HepG2 (cell line): ENCODE data around the gene UBE4A. TPM values are rescaled to one million over a fixed set of nuclear protein-coding genes. Genes with fewer than 3 reads are reported as not detected.
A peak's percentile ranks its signal among the peaks of the same experiment; 100 is the strongest.

Experiments
- ATAC-seq: fragments of 200-7000 bp; cut with Tn5 transposase; 3 replicates; pipeline ENCODE4 v1.9.1; 2020; ENCODE audit warnings: mild to moderate bottlenecking, moderate library complexity
- BruUV-seq: library from RNA; stranded (reverse); fragments of 400-500 nt; replicated peaks from 2 replicates; lab custom pipeline; 2021; lab: Mats Ljungman, UMichigan
- CTCF ChIA-PET: fragments of 300-600 bp; formaldehyde crosslinking; extraction: SDS; loops from one replicate; lab custom pipeline; 2021; ENCODE audit warnings: low total read pairs, inconsistent platforms, low intra/inter-chr PET ratio; lab: Yijun Ruan, JAX
- POLR2A ChIA-PET: fragments of 350-600 bp; sonication (Branson Sonifier 250); formaldehyde crosslinking; loops from one replicate; lab custom pipeline; 2020; ENCODE audit warnings: antibody characterized with exemption, inconsistent platforms; lab: Yijun Ruan, JAX
- DNase-seq: peaks from one replicate; pipeline ENCODE4 v3.0.0-alpha.2; 2015; ENCODE audit warnings: low spot score
- FAIRE-seq: peaks from 3 replicates; lab custom pipeline; 2011; peaks lifted over from hg19 to GRCh38; lab: Jason Lieb, UNC
- H2AFZ ChIP-seq: one replicate; pipeline ENCODE4 v1.6.1; 2011; ENCODE audit warnings: low read length, inconsistent platforms
- H3K27ac ChIP-seq: fragments of 300-600 bp; 3 replicates; pipeline ENCODE4 v1.8.0; 2011; ENCODE audit warnings: mixed run types, mild to moderate bottlenecking, mixed read lengths, low read length, inconsistent platforms; ENCODE audit not compliant: insufficient read depth; ENCODE audit errors: extremely low read length
- H3K27me3 ChIP-seq, 2 experiments: fragments of 200-600 bp in 1 of 2; 2 replicates in 1 of 2; 3 replicates in 1 of 2; pipeline versions ENCODE4 v1.6.0 to v1.8.0; 2011; ENCODE audit warnings: low read length in 2 of 2, mild to moderate bottlenecking in 2 of 2, moderate library complexity in 2 of 2, inconsistent platforms in 1 of 2; ENCODE audit not compliant: insufficient read depth in 2 of 2, control insufficient read depth in 1 of 2
- H3K36me3 ChIP-seq, 2 experiments: fragments of 200-600 bp in 1 of 2; replicated peaks in 1 of 2; 2 replicates in 1 of 2; 3 replicates in 1 of 2; pipeline versions ENCODE4 v1.5.1 to v1.8.0; 2011; ENCODE audit warnings: low read length in 2 of 2, inconsistent platforms in 1 of 2; ENCODE audit not compliant: insufficient read depth in 2 of 2, control insufficient read depth in 1 of 2
- H3K4me1 ChIP-seq: 2 replicates; pipeline ENCODE4 v1.5.1; 2012; ENCODE audit warnings: low read length, inconsistent platforms; ENCODE audit not compliant: insufficient read depth
- H3K4me2 ChIP-seq: 2 replicates; pipeline ENCODE4 v1.6.0; 2011; ENCODE audit warnings: low read depth, low read length, inconsistent platforms
- H3K4me3 ChIP-seq, 3 experiments: fragments of 200-600 bp in 1 of 3; sonication (generic), shearing (Covaris generic) in 1 of 3; replicated peaks in 1 of 3; 2 replicates each; pipeline ENCODE4 v1.5.1; 2011 to 2016; ENCODE audit warnings: low read length in 3 of 3, inconsistent platforms in 2 of 3, low read depth in 2 of 3, mild to moderate bottlenecking in 2 of 3, control low read depth in 1 of 3, mixed read lengths in 1 of 3; ENCODE audit not compliant: insufficient read depth in 1 of 3
- H3K79me2 ChIP-seq: one replicate; pipeline ENCODE4 v1.6.1; 2011; ENCODE audit warnings: low read length, inconsistent platforms; ENCODE audit not compliant: insufficient read depth
- H3K9ac ChIP-seq: 2 replicates; pipeline ENCODE4 v1.6.0; 2011; ENCODE audit warnings: mild to moderate bottlenecking, low read depth, low read length, inconsistent platforms; ENCODE audit not compliant: insufficient read depth
- H3K9me3 ChIP-seq: 2 replicates; pipeline ENCODE4 v1.5.1; 2012; ENCODE audit warnings: mild to moderate bottlenecking, low read length
- H4K20me1 ChIP-seq: 2 replicates; pipeline ENCODE4 v1.6.0; 2011; ENCODE audit warnings: inconsistent platforms, mild to moderate bottlenecking, low read length, moderate library complexity; ENCODE audit not compliant: insufficient read depth
- DPF2 ChIP-seq: sonication (generic); formaldehyde crosslinking; IDR thresholded peaks from 2 replicates; pipeline ENCODE4 v1.4.0; 2020; ENCODE audit warnings: mild to moderate bottlenecking, low read depth, missing genetic modification reagents, borderline replicate concordance
- IRF9 ChIP-seq: sonication (generic); formaldehyde crosslinking; IDR thresholded peaks from 2 replicates; pipeline ENCODE4 v1.8.0; 2022; ENCODE audit warnings: missing genetic modification reagents, mild to moderate bottlenecking, borderline replicate concordance
- MAFF ChIP-seq: IDR thresholded peaks from 2 replicates; pipeline ENCODE4 v1.6.1; 2011; ENCODE audit warnings: low read depth, low read length, improper control_type of control experiment
- MAFK ChIP-seq, 2 experiments: IDR thresholded peaks in 1 of 2; conservative IDR thresholded peaks in 1 of 2; 2 replicates each; pipeline ENCODE4 v1.6.1; 2011; ENCODE audit warnings: improper control_type of control experiment in 2 of 2, low read length in 2 of 2
- MATR3 ChIP-seq: sonication (generic); formaldehyde crosslinking; IDR thresholded peaks from 2 replicates; pipeline ENCODE4 v1.4.0; 2020; ENCODE audit warnings: missing genetic modification reagents
- MYNN ChIP-seq: sonication (generic); formaldehyde crosslinking; IDR thresholded peaks from 2 replicates; pipeline ENCODE4 v1.4.0; 2020; ENCODE audit warnings: mild to moderate bottlenecking, low read depth, missing genetic modification reagents
- TIGD3 ChIP-seq: sonication (generic); formaldehyde crosslinking; IDR thresholded peaks from 2 replicates; pipeline ENCODE4 v1.5.1; 2020; ENCODE audit warnings: mild to moderate bottlenecking, missing genetic modification reagents, borderline replicate concordance
- ZNF24 ChIP-seq: fragments of 450-650 bp; IDR thresholded peaks from 2 replicates; pipeline ENCODE4 v1.6.1; 2017; ENCODE audit warnings: antibody characterized with exemption, mild to moderate bottlenecking
- ZNF367 ChIP-seq: sonication (generic); formaldehyde crosslinking; IDR thresholded peaks from 2 replicates; pipeline ENCODE4 v1.4.0; 2020; ENCODE audit warnings: missing genetic modification reagents, borderline replicate concordance
- in situ Hi-C: cut with HindIII; loops from 2 replicates; pipeline ENCODE4 v1.10.0; 2017; ENCODE audit warnings: low pct_unique_long_range_greater_than_20kb; ENCODE audit not compliant: extremely low pct_ligation_motif_present
- intact Hi-C: fragments of 100-400 bp; cut with micrococcal nuclease; formaldehyde crosslinking; loops from one replicate; pipeline ENCODE4 v1.10.0; 2022; ENCODE audit not compliant: unreplicated experiment
- polyA plus RNA-seq, 8 experiments: library from polyadenylated mRNA; depleted of rRNA in 3 of 8; stranded (reverse) in 7 of 8; unstranded in 1 of 8; fragments of >200 nt; fragmentation: Illumina TruSeq in 4 of 8; extraction: Trizol in 4 of 8; gene quantifications; 2 replicates each; pipeline versions ENCODE4 v1.2.1 to v1.2.3, GENCODE V29; 2011 to 2016; ENCODE audit warnings: low read depth in 4 of 8, missing spikeins in 1 of 8, mixed read lengths in 1 of 8; ENCODE audit not compliant: insufficient read depth in 1 of 8
- total RNA-seq, 5 experiments: library from RNA; depleted of rRNA; stranded (reverse); fragments of >200 nt; fragmentation: Illumina TruSeq; extraction: Trizol; gene quantifications; 2 replicates each; pipeline ENCODE4 v1.2.3, GENCODE V29; 2016; ENCODE audit warnings: low read depth in 1 of 5

The UBE4A gene
- total and polyA plus RNA-seq, 2 of the 13 experiments (the other 11 are each of a cell fraction or from before 2014, with no cell fraction given): 15.1 to 32.7 TPM

- no peak for FAIRE-seq
- POLR2A ChIA-PET: no interaction called here
- CTCF ChIA-PET: no interaction called here
Observed at GRCh38 chr11:118397448-118397847, 38.0 kb downstream of the UBE4A start.

More at GRCh38 chr11:118397448-118397847, 38.0 kb downstream of the UBE4A start:
- Histone ChIP-seq H4K20me1 (0 out of 2 replicates have a peak, but pooled peaks cover 7% of the 10 kb centered on the region), H3K9ac (no peak overlapping the region), H3K4me1 (peaks cover 15% of the 10 kb centered on the region), H3K4me2 (no peak overlapping the region)
- BruUV-seq: no TSS peak
- no peak for ATAC-seq
- intact Hi-C loops: no loop called here
- no peak for TF ChIP-seq ZNF24
- TF ChIP-seq IRF9 (CRISPR knock-in tag): no peak
- peak; percentile 58 to 71 for TF ChIP-seq MAFK (conservative IDR thresholded peaks at IDR 0.05 in 1 of 2, IDR thresholded peaks at IDR 0.05 in 1 of 2; ENCODE audit: low read length in 2 of 2)
- no peak for TF ChIP-seq DPF2 (CRISPR knock-in tag)
- TF ChIP-seq MAFF: peak; percentile 51
- TF ChIP-seq MYNN (CRISPR knock-in tag): no peak
- TF ChIP-seq TIGD3 (CRISPR knock-in tag): no peak
- TF ChIP-seq MATR3 (CRISPR knock-in tag): no peak
- no peak for TF ChIP-seq ZNF367 (CRISPR knock-in tag)
- TF ChIP-seq, all 625 proteins: peak for 2
- no peaks in the 10 kb centered on the region for H3K9me3 ChIP-seq
- H3K27me3 ChIP-seq: no peaks in the 10 kb centered on the region; a peak in 1 of 5 replicates
- in situ Hi-C loops: no loop called here
- DNase-seq: no peak
- H3K36me3 ChIP-seq: peaks cover 9 to 30% of the 10 kb centered on the region in 2 experiments; a peak in 4 of 5 replicates
- no peak overlapping the region for H2AFZ ChIP-seq
- H3K79me2 ChIP-seq: peaks cover 10% of the 10 kb centered on the region
- H3K27ac ChIP-seq: no peak overlapping the region
- no peak overlapping the region for H3K4me3 ChIP-seq
